A673 (cell line): ENCODE measurements around the gene SH3BP2. TPM values are rescaled to one million over a fixed set of nuclear protein-coding genes. Genes with fewer than 3 reads are reported as not detected.
A peak's percentile ranks its signal among the peaks of the same experiment; 100 is the strongest.

ENCODE experiments used
- BruUV-seq: library from RNA; stranded (reverse); fragments of 400-500 nt; replicated peaks from 2 replicates; lab custom pipeline; 2021; lab: Mats Ljungman, UMichigan
- CTCF ChIA-PET: fragments of 300-600 bp; sonication (Branson Sonifier 250); formaldehyde crosslinking; loops from one replicate; lab custom pipeline; 2022; ENCODE audit warnings: antibody characterized with exemption; lab: Charles Lee
- POLR2A ChIA-PET: fragments of 300-600 bp; sonication (Branson Sonifier 250); formaldehyde crosslinking; loops from one replicate; lab custom pipeline; 2022; ENCODE audit warnings: antibody characterized with exemption; ENCODE audit not compliant: low non-redundant PET; lab: Charles Lee
- DNase-seq: peaks from one replicate; pipeline ENCODE4 v3.0.0-alpha.2; 2015; ENCODE audit warnings: low spot score
- H3K27ac ChIP-seq: fragments of 200-600 bp; sonication (generic); 2 replicates; pipeline ENCODE4 v1.5.1; 2016; ENCODE audit warnings: mixed run types, low read depth, mild to moderate bottlenecking, mixed read lengths, antibody characterized with exemption, low read length; ENCODE audit not compliant: poor library complexity, severe bottlenecking
- H3K27me3 ChIP-seq: fragments of 200-600 bp; sonication (generic); replicated peaks from 2 replicates; pipeline ENCODE4 v1.6.1; 2017; ENCODE audit warnings: mixed run types, low read depth, mild to moderate bottlenecking, mixed read lengths, antibody characterized with exemption, low read length; ENCODE audit not compliant: insufficient read depth, poor library complexity
- H3K36me3 ChIP-seq: fragments of 200-600 bp; sonication (generic); 2 replicates; pipeline ENCODE4 v1.6.1; 2016; ENCODE audit warnings: mixed run types, mild to moderate bottlenecking, mixed read lengths, antibody characterized with exemption, low read length; ENCODE audit not compliant: insufficient read depth, poor library complexity, severe bottlenecking
- H3K4me1 ChIP-seq: fragments of 200-600 bp; sonication (generic); 2 replicates; pipeline ENCODE4 v1.6.1; 2017; ENCODE audit warnings: mixed run types, mild to moderate bottlenecking, mixed read lengths, antibody characterized with exemption, low read length; ENCODE audit not compliant: insufficient read depth, poor library complexity, severe bottlenecking
- H3K4me3 ChIP-seq: fragments of 200-600 bp; sonication (generic); 2 replicates; pipeline ENCODE4 v1.5.1; 2016; ENCODE audit warnings: low read depth, mixed run types, mild to moderate bottlenecking, mixed read lengths, low read length; ENCODE audit not compliant: poor library complexity, severe bottlenecking
- H3K9me3 ChIP-seq: fragments of 200-600 bp; sonication (generic); 2 replicates; pipeline ENCODE4 v1.6.1; 2016; ENCODE audit warnings: mixed run types, low read depth, mild to moderate bottlenecking, mixed read lengths, antibody characterized with exemption, low read length; ENCODE audit not compliant: poor library complexity, severe bottlenecking
- CTCF ChIP-seq: fragments of 300-800, 200-600 bp; sonication (generic); conservative IDR thresholded peaks from 2 replicates; pipeline ENCODE4 v1.5.1; 2017; ENCODE audit warnings: low read depth, mild to moderate bottlenecking, antibody characterized with exemption, low read length, moderate library complexity, mixed read lengths
- EZH2 ChIP-seq: fragments of 200-600 bp; sonication (generic); IDR thresholded peaks from 2 replicates; pipeline ENCODE4 v1.6.1; 2017; ENCODE audit warnings: borderline replicate concordance, low read depth, mild to moderate bottlenecking, mixed read lengths, antibody characterized with exemption, low read length; ENCODE audit not compliant: poor library complexity, severe bottlenecking
- intact Hi-C: fragments of 100-400 bp; cut with micrococcal nuclease; formaldehyde crosslinking; loops from one replicate; pipeline ENCODE4 v1.10.0; 2022; ENCODE audit not compliant: unreplicated experiment
- total RNA-seq: library from RNA; stranded (reverse); gene quantifications from 2 replicates; pipeline ENCODE4 v1.2.3, GENCODE V29; 2021

The SH3BP2 gene
- total RNA-seq, 1 experiment from 2014 or later = 34.4 TPM

- no peak overlapping the region for H3K4me3 ChIP-seq
- CTCF ChIA-PET = no interaction called here
- BruUV-seq = no TSS peak
Measured at GRCh38 chr4:2744576-2745270, 48.2 kb upstream of the SH3BP2 start.

GRCh38 chr4:2745516-2745915, 47.4 kb upstream of the SH3BP2 start:
- intact Hi-C loops = no loop called here
- Histone ChIP-seq H3K36me3 (peaks cover 36% of the 10 kb centered on the region), H3K4me3 (no peak overlapping the region), H3K4me1 (peaks cover 22% of the 10 kb centered on the region), H3K27me3 (no peaks in the 10 kb centered on the region), H3K27ac (peak overlapping the region; percentile 51), H3K9me3 (no peaks in the 10 kb centered on the region)
- no TSS peak for BruUV-seq
- TF ChIP-seq CTCF (no peak), EZH2 (no peak)
- CTCF ChIA-PET = interaction anchor here (0.5 kb wide), 1 partner anchor 292 kb away, joined by 3 read pairs; no protein-coding TSS in a partner anchor
- no peak for DNase-seq
- POLR2A ChIA-PET = no interaction called here

More at GRCh38 chr4:2744576-2745270, 48.2 kb upstream of the SH3BP2 start:
- POLR2A ChIA-PET = interaction anchor here (0.6 kb wide), 1 partner anchor 15 kb away, joined by 3 read pairs; no protein-coding TSS in a partner anchor
- intact Hi-C loops = no loop called here
- no peaks in the 10 kb centered on the region for H3K9me3 ChIP-seq
- H3K4me1 ChIP-seq = peaks cover 22% of the 10 kb centered on the region
- H3K36me3 ChIP-seq = peaks cover 36% of the 10 kb centered on the region
- no peaks in the 10 kb centered on the region for H3K27me3 ChIP-seq
- DNase-seq = peak; percentile 57
- peak overlapping the region; percentile 10 for H3K27ac ChIP-seq
- TF ChIP-seq CTCF (no peak), EZH2 (no peak)

- CTCF ChIA-PET = no interaction called here
- H3K27ac ChIP-seq = peak overlapping the region; percentile 51
- TF ChIP-seq EZH2 (no peak), CTCF (no peak)
Measured at GRCh38 chr4:2745981-2746806, 46.7 kb upstream of the SH3BP2 start.

More at GRCh38 chr4:2745981-2746806, 46.7 kb upstream of the SH3BP2 start:
- Histone ChIP-seq H3K4me3 (no peak overlapping the region), H3K27me3 (no peaks in the 10 kb centered on the region), H3K9me3 (no peaks in the 10 kb centered on the region), H3K36me3 (peaks cover 36% of the 10 kb centered on the region), H3K4me1 (peaks cover 22% of the 10 kb centered on the region)
- POLR2A ChIA-PET = no interaction called here
- intact Hi-C loops = no loop called here
- TSS peak; percentile 58 for BruUV-seq
- peak; percentile 89 for DNase-seq
